ENCODE measurements around the gene XCL1. TPM values are rescaled to one million over a fixed set of nuclear protein-coding genes. Genes with fewer than 3 reads are reported as not detected.
A peak's percentile ranks its signal among the peaks of the same experiment; 100 is the strongest.
"Not testable (repeated sequence)": the region's sequence is repeated elsewhere in the genome, so short reads cannot be mapped to it uniquely, and the experiment has no call there.

The XCL1 gene
- total RNA-seq, 1 experiment from 2014 or later, result 0.06 TPM

DNA sequence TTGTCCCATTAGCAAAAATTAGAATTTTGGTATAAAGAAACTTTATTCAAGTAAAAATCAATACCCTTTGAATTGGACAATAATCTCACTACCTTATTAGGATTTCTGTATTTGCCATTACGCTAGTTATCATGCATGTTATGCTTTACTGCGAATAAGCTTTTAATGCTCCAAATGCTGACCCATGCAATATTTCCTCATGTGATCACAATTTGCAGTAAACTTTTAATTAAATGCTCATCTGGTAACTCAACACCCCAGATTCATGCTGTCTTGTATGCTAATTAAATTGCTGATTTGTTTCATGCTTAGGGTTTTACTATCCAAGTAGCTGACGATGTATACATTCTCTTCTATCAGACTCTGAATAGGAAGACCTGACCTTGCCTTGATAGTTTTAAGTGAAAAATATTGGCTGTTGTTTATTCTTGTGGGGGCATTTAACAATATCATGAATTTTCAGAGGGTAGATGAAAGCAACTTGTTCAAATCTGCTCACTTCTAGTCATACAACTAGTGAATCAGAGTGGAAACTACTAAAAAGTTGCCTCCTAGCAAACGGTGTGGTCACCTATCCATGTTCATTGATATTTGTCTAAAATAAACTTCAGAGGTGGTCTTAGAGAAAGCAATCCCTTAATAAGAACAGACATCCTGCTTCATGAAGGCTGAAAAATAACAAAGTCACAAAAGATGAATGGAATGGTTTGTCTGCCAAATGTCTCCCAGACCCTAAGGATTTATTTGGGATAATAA, 5.6 kb downstream of the XCL1 start:
- H3K4me1 ChIP-seq, result peaks cover 10% of the 10 kb centered on the region; the same call in 1 of the 2 replicates
- no peaks in the 10 kb centered on the region for H3K9me3 ChIP-seq (replicated peaks)
- peak in 1 of 2 experiments; percentile 34 for DNase-seq
- no peaks in the 10 kb centered on the region for H3K27me3 ChIP-seq
- H3K27ac ChIP-seq, result no peak overlapping the region; the same call in 1 of the 2 replicates
- no peaks in the 10 kb centered on the region for H3K36me3 ChIP-seq
- H3K4me3 ChIP-seq, result no peak overlapping the region

- no peaks in the 10 kb centered on the region for H3K36me3 ChIP-seq
- H3K4me1 ChIP-seq, result peaks cover 10% of the 10 kb centered on the region; the same call in 1 of the 2 replicates
- peak in 1 of 2 experiments; percentile 25 for DNase-seq
- H3K27ac ChIP-seq, result peak overlapping the region; percentile 8; the same call in 1 of the 2 replicates
- H3K9me3 ChIP-seq (replicated peaks), result no peaks in the 10 kb centered on the region
- H3K4me3 ChIP-seq, result no peak overlapping the region
- H3K27me3 ChIP-seq, result no peaks in the 10 kb centered on the region
These were observed 6.4 kb downstream of the XCL1 start for GRCh38 chr1:168582688-168583336.

GRCh38 chr1:168583571-168583970, 7.2 kb downstream of the XCL1 start:
- Histone ChIP-seq H3K9me3 (replicated peaks) (no peaks in the 10 kb centered on the region), H3K27me3 (no peaks in the 10 kb centered on the region), H3K36me3 (no peaks in the 10 kb centered on the region), H3K4me1 (peaks cover 10% of the 10 kb centered on the region; the same call in 1 of the 2 replicates), H3K27ac (peak overlapping the region; percentile 8; the same call in 1 of the 2 replicates), H3K4me3 (no peak overlapping the region)
- peak in 1 of 2 experiments; percentile 10 for DNase-seq

DNA sequence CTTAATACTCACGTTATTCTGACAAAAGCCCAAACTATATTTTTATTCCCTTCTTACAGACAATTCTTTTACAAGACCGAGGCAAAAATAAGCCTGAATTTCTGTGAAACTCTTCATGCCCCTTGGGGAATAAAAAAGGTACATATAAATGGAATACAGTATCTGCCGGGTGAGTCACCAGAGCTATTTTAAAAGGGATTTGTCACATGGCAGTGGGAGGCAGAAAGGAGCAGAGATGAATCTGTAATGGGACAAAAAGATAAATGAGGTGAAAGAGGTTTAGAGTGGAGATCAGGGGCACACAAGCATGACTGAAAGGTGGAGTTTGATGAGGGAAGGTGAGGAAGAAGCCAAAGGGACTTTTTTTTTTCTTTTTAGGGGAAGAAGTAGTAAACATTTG, 8.8 kb downstream of the XCL1 start:
- H3K27ac ChIP-seq, result no peak overlapping the region
- peak in 1 of 2 experiments; percentile 17 for DNase-seq
- no peaks in the 10 kb centered on the region for H3K9me3 ChIP-seq (replicated peaks)
- no peaks in the 10 kb centered on the region for H3K27me3 ChIP-seq
- peaks cover 10% of the 10 kb centered on the region; the same call in 1 of the 2 replicates for H3K4me1 ChIP-seq
- no peaks in the 10 kb centered on the region for H3K36me3 ChIP-seq
- H3K4me3 ChIP-seq, result no peak overlapping the region

- Histone ChIP-seq H3K4me3 (no peak overlapping the region), H3K27ac (no peak overlapping the region), H3K27me3 (no peaks in the 10 kb centered on the region)
These were observed 9.5 kb downstream of the XCL1 start for GRCh38 chr1:168585937-168586336.

DNA sequence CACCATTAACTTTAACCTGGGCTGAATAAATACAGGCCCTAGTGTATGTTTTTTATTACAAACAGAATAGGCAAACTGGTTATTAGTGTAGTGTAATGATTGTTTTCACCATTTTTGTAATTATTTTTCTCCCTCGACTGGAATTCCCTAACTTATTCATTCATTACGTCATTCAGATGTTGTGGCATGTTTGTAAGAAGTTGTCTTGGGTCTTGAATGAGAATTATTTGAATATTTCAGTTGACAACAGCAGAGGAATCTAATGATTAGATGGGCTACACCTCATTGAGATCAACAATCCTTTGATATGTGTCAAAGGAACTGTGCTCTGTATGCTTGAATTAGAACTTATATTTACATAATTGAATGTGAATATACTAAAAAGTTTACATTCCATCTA, 12.8 kb downstream of the XCL1 start:
- Histone ChIP-seq H3K9me3 (replicated peaks) (no peaks in the 10 kb centered on the region), H3K4me3 (no peak overlapping the region), H3K36me3 (no peaks in the 10 kb centered on the region), H3K27me3 (no peaks in the 10 kb centered on the region), H3K4me1 (no peaks in the 10 kb centered on the region), H3K27ac (no peak overlapping the region)
- no peak for DNase-seq

More at GRCh38 chr1:168585937-168586336, 9.5 kb downstream of the XCL1 start:
- no peaks in the 10 kb centered on the region for H3K9me3 ChIP-seq (replicated peaks)
- no peak for DNase-seq
- H3K4me1 ChIP-seq, result peaks cover 10% of the 10 kb centered on the region; the same call in 1 of the 2 replicates
- no peaks in the 10 kb centered on the region for H3K36me3 ChIP-seq

DNA sequence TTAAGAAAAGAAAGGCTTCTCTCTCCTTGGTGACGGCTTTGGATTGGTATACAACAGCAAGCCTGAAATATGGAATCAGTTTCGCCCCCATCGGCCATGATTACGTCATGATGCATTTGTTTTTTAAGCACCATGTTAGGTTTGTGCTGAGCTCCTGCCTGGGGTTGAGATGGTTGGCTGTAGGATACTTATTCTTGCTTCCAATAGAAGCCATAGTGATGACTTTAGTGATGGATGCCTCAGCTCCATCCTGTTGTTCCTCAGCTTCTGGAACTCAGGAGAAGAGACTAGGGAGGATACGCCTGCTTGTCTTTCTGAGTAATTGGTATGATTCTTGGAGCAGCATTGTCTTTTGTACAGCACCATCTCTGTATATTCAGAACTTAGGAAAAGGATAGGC, 14.7 kb downstream of the XCL1 start:
- Histone ChIP-seq H3K36me3 (no peaks in the 10 kb centered on the region), H3K9me3 (replicated peaks) (no peaks in the 10 kb centered on the region), H3K27ac (no peak overlapping the region), H3K4me3 (no peak overlapping the region), H3K27me3 (no peaks in the 10 kb centered on the region), H3K4me1 (no peaks in the 10 kb centered on the region)
- DNase-seq, result no peak

- no peaks in the 10 kb centered on the region for H3K4me1 ChIP-seq
- H3K4me3 ChIP-seq, result no peak overlapping the region
- H3K36me3 ChIP-seq, result no peaks in the 10 kb centered on the region
- no peak overlapping the region for H3K27ac ChIP-seq
- no peaks in the 10 kb centered on the region for H3K27me3 ChIP-seq
- no peak for DNase-seq
- no peaks in the 10 kb centered on the region for H3K9me3 ChIP-seq (replicated peaks)
These were observed 15.3 kb downstream of the XCL1 start for GRCh38 chr1:168591641-168592250.

DNA sequence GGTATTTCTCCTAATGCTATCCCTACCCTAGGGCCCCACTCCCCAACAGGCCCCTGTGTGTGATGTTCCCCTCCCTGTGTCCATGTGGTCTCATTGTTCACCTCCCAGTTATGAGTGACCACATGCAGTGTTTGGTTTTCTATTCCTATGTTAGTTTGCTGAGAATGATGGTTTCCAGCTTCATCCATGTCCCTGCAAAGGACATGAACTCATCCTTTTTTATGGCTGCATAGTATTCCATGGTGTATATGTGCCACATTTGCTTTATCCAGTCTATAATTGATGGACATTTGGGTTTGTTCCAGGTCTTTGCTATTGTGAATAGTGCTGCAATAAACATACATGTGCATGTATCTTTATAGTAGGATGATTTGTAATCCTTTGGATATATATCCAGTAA, 19.0 kb downstream of the XCL1 start:
- not testable (repeated sequence) for H3K36me3 ChIP-seq; H3K27me3 ChIP-seq; H3K4me3 ChIP-seq; H3K9me3 ChIP-seq (replicated peaks); H3K4me1 ChIP-seq; DNase-seq; H3K27ac ChIP-seq

- H3K27ac ChIP-seq, result no peak overlapping the region
- no peaks in the 10 kb centered on the region for H3K27me3 ChIP-seq
- H3K9me3 ChIP-seq (replicated peaks), result no peaks in the 10 kb centered on the region
- H3K36me3 ChIP-seq, result no peaks in the 10 kb centered on the region
- no peak overlapping the region for H3K4me3 ChIP-seq
- no peak for DNase-seq
- no peaks in the 10 kb centered on the region for H3K4me1 ChIP-seq
These were observed 21.7 kb downstream of the XCL1 start for GRCh38 chr1:168598125-168598524.

DNA sequence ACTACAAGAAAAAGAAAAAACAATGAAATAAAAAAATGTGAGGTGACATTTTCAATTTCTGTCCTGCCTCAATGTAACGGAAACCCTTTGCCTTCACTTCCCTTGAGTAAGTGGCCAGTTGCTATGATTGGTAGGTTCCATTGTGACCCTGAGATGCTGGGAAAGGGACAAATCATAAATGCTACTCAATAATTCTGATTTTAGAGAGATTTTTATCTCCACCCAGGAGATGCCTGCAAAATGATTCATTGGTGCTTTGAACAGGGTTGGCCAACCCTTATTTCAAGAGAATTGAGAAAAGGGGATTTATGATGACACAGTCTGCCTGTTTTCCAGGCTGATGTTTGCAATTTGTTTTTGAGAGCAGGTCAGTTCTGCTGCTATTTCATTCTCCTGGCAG, 22.5 kb downstream of the XCL1 start:
- Histone ChIP-seq H3K4me1 (no peaks in the 10 kb centered on the region), H3K9me3 (replicated peaks) (no peaks in the 10 kb centered on the region), H3K27me3 (no peaks in the 10 kb centered on the region), H3K27ac (no peak overlapping the region), H3K36me3 (no peaks in the 10 kb centered on the region), H3K4me3 (no peak overlapping the region)
- no peak for DNase-seq

DNA sequence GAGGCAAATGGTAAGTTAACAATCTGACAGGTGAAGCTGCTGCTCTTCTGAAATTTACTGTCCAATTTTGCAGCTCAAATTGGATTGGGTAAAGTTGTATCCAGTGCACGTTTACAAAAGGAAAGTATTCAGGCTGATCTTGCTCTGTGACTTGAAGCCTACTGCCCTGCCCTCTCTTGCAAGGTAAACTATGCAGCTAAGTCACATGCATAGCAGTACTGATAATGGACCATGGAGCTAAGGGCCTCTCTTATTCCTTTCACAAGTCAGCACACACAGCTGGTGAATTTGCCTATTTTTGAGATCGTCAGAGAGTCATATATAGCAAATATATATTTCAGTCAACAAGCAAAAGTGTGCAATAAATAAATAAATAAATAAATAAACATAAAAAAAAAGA, 23.2 kb downstream of the XCL1 start:
- H3K27ac ChIP-seq, result no peak overlapping the region
- H3K4me1 ChIP-seq, result no peaks in the 10 kb centered on the region
- no peaks in the 10 kb centered on the region for H3K27me3 ChIP-seq
- H3K9me3 ChIP-seq (replicated peaks), result no peaks in the 10 kb centered on the region
- H3K36me3 ChIP-seq, result no peaks in the 10 kb centered on the region
- H3K4me3 ChIP-seq, result no peak overlapping the region
- DNase-seq, result no peak

DNA sequence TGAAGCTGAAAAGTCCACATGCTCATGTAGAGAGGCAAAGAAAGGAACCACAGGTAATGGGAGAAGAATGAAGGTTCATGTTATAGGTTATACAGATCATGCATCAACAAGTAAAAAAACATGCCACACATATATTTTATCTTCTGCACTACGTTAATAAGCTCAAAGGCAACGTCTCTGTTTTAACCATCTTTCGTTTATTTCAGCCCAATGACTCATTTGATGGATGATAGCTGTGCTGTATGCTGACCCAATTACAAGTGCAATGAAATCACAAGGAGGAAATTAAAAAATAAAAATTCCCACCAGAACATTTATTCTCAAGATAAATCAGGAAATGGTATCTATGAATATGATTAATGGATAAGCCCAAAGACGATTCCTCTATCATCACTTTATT, 24.6 kb downstream of the XCL1 start:
- H3K27me3 ChIP-seq, result no peaks in the 10 kb centered on the region
- no peaks in the 10 kb centered on the region for H3K4me1 ChIP-seq
- H3K36me3 ChIP-seq, result no peaks in the 10 kb centered on the region
- no peak overlapping the region for H3K4me3 ChIP-seq
- DNase-seq, result no peak
- H3K9me3 ChIP-seq (replicated peaks), result no peaks in the 10 kb centered on the region
- H3K27ac ChIP-seq, result no peak overlapping the region

- DNase-seq, result peak; percentile 68 to 85
- no peaks in the 10 kb centered on the region for H3K27me3 ChIP-seq
- H3K4me3 ChIP-seq, result no peak overlapping the region
- H3K27ac ChIP-seq, result no peak overlapping the region
- H3K36me3 ChIP-seq, result no peaks in the 10 kb centered on the region
- H3K9me3 ChIP-seq (replicated peaks), result no peaks in the 10 kb centered on the region
- H3K4me1 ChIP-seq, result no peaks in the 10 kb centered on the region
These were observed 27.2 kb downstream of the XCL1 start for GRCh38 chr1:168603501-168604110.

DNA sequence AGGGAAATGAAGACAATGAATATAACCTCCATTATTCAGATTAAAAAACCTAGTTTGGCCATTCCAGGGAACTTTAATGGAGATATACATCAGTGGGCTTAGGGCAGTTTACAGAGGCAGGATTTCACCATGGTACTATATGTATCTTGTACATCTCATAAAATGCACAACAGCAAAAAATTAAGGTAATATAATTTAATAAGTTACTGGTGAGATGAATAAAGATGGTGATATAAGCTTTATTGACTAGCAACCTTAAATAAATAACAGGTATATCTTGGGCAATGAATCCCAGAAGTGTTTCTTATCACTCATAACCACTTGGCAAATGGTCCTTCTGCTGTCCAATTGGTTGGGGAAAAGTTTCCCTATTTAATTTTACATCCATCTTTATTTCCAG, 29.0 kb downstream of the XCL1 start:
- no peaks in the 10 kb centered on the region for H3K27me3 ChIP-seq
- no peak for DNase-seq
- no peaks in the 10 kb centered on the region for H3K4me1 ChIP-seq
- H3K4me3 ChIP-seq, result no peak overlapping the region
- no peak overlapping the region for H3K27ac ChIP-seq
- no peaks in the 10 kb centered on the region for H3K9me3 ChIP-seq (replicated peaks)
- no peaks in the 10 kb centered on the region for H3K36me3 ChIP-seq

Measured in SJCRH30 (cell line).